GM23248 (cell line): ENCODE results near the gene GATAD2B. TPM values are rescaled to one million over a fixed set of nuclear protein-coding genes. Genes with fewer than 3 reads are reported as not detected.
A peak's percentile ranks its signal among the peaks of the same experiment; 100 is the strongest.

Experiments
- DNase-seq: peaks from one replicate; pipeline ENCODE4 v3.0.0-alpha.2; 2015
- H2AFZ ChIP-seq: fragments of 200-600 bp; sonication (generic); 2 replicates; pipeline ENCODE4 v1.6.1; 2016; ENCODE audit warnings: antibody characterized with exemption
- H3F3A ChIP-seq: fragments of 200-600 bp; sonication (generic); 2 replicates; pipeline ENCODE4 v1.6.1; 2016; ENCODE audit warnings: mild to moderate bottlenecking, antibody characterized with exemption, mixed run types; ENCODE audit not compliant: insufficient read depth
- H3K27ac ChIP-seq: fragments of 200-600 bp; sonication (generic); 2 replicates; pipeline ENCODE4 v1.5.1; 2016; ENCODE audit warnings: mild to moderate bottlenecking
- H3K27me3 ChIP-seq: fragments of 200-600 bp; sonication (generic); replicated peaks from 2 replicates; pipeline ENCODE4 v1.6.1; 2016; ENCODE audit warnings: mild to moderate bottlenecking; ENCODE audit not compliant: insufficient read depth
- H3K36me3 ChIP-seq: fragments of 200-600 bp; sonication (generic); 2 replicates; pipeline ENCODE4 v1.6.1; 2016; ENCODE audit warnings: low read depth, mild to moderate bottlenecking
- H3K4me1 ChIP-seq: fragments of 200-600 bp; sonication (generic); 2 replicates; pipeline ENCODE4 v1.6.1; 2016; ENCODE audit warnings: mild to moderate bottlenecking; ENCODE audit not compliant: insufficient read depth
- H3K4me2 ChIP-seq: fragments of 200-600 bp; sonication (generic); one replicate; pipeline ENCODE4 v1.6.1; 2016; ENCODE audit warnings: mild to moderate bottlenecking; ENCODE audit not compliant: unreplicated experiment
- H3K4me3 ChIP-seq: fragments of 200-600 bp; sonication (generic); 2 replicates; pipeline ENCODE4 v1.5.1; 2016; ENCODE audit warnings: mild to moderate bottlenecking
- H3K79me2 ChIP-seq: fragments of 200-600 bp; sonication (generic); 2 replicates; pipeline ENCODE4 v1.6.1; 2016; ENCODE audit warnings: mild to moderate bottlenecking; ENCODE audit not compliant: insufficient read depth
- H3K9ac ChIP-seq: fragments of 200-600 bp; sonication (generic); 2 replicates; pipeline ENCODE4 v1.6.1; 2016; ENCODE audit warnings: mild to moderate bottlenecking
- H3K9me2 ChIP-seq: fragments of 200-600 bp; sonication (generic); 2 replicates; pipeline ENCODE4 v1.6.1; 2016; ENCODE audit warnings: mixed run types, mild to moderate bottlenecking, moderate library complexity; ENCODE audit not compliant: insufficient read depth
- H3K9me3 ChIP-seq: fragments of 200-600 bp; sonication (generic); one replicate; pipeline ENCODE4 v1.6.1; 2017; ENCODE audit warnings: low read depth
- H4K20me1 ChIP-seq: fragments of 200-600 bp; sonication (generic); 2 replicates; pipeline ENCODE4 v1.6.0; 2016; ENCODE audit not compliant: insufficient read depth
- EZH2 ChIP-seq: fragments of 200-600 bp; sonication (generic); IDR thresholded peaks from 2 replicates; pipeline ENCODE4 v1.6.1; 2018; ENCODE audit warnings: antibody characterized with exemption, mild to moderate bottlenecking; ENCODE audit not compliant: insufficient read depth, poor library complexity, severe bottlenecking
- EZH2phosphoT487 ChIP-seq: fragments of 200-600 bp; sonication (generic); IDR thresholded peaks from 2 replicates; pipeline ENCODE4 v1.6.1; 2018; ENCODE audit warnings: antibody characterized with exemption, moderate library complexity, mild to moderate bottlenecking, low read depth; ENCODE audit not compliant: insufficient read depth
- WGBS, 2 experiments: methylation state at CpG; one replicate each; pipeline ENCODE4 v1.1.6; 2015 to 2017; ENCODE audit warnings: low lambda C conversion rate in 2 of 2, low coverage in 1 of 2; ENCODE audit errors: missing lambda C conversion rate in 2 of 2; 5-methylcytosine and 5-hydroxymethylcytosine counted together
- in situ Hi-C: fragments of 300-500 bp; cut with MboI; formaldehyde crosslinking; loops from 2 replicates; pipeline ENCODE4 v1.15.0; 2020
- polyA plus RNA-seq: library from polyadenylated mRNA; unstranded; fragments of >200 nt; fragmentation: Nextera tagmentation; extraction: Ambion mirVana; gene quantifications from 2 replicates; pipeline ENCODE4 v1.2.1, GENCODE V29; 2016
- total RNA-seq: library from RNA; depleted of rRNA; stranded (reverse); fragments of >200 nt; shearing (Covaris generic); gene quantifications from 2 replicates; pipeline ENCODE4 v1.2.3, GENCODE V29; 2014

GATAD2B gene
- total and polyA plus RNA-seq, 2 experiments from 2014 or later: 3.3 to 3.9 TPM

GRCh38 chr1:153816283-153816889, 106.4 kb downstream of the GATAD2B start:
- H3K4me2 ChIP-seq: no peak overlapping the region
- H2AFZ ChIP-seq: no peak overlapping the region
- H3K9ac ChIP-seq: no peak overlapping the region
- in situ Hi-C loops: loop anchor here (10.0 kb wide), 1 partner anchor 168 kb away; the partner anchor contains the start of gene RAB13
- no peaks in the 10 kb centered on the region for H3K4me1 ChIP-seq
- WGBS, 2 experiments: 75 to 77% methylated on average over 13 of the region's 13 CpGs
- H3K27me3 ChIP-seq: no peaks in the 10 kb centered on the region
- no peak for DNase-seq
- no peaks in the 10 kb centered on the region for H3F3A ChIP-seq
- no peak overlapping the region for H3K4me3 ChIP-seq
- peaks cover 11% of the 10 kb centered on the region for H3K79me2 ChIP-seq
- no peaks in the 10 kb centered on the region for H3K9me2 ChIP-seq
- H4K20me1 ChIP-seq: no peaks in the 10 kb centered on the region
- no peaks in the 10 kb centered on the region for H3K9me3 ChIP-seq
- TF ChIP-seq EZH2 (no peak), EZH2phosphoT487 (no peak)
- H3K36me3 ChIP-seq: peaks cover 51% of the 10 kb centered on the region
- H3K27ac ChIP-seq: no peak overlapping the region

DNA sequence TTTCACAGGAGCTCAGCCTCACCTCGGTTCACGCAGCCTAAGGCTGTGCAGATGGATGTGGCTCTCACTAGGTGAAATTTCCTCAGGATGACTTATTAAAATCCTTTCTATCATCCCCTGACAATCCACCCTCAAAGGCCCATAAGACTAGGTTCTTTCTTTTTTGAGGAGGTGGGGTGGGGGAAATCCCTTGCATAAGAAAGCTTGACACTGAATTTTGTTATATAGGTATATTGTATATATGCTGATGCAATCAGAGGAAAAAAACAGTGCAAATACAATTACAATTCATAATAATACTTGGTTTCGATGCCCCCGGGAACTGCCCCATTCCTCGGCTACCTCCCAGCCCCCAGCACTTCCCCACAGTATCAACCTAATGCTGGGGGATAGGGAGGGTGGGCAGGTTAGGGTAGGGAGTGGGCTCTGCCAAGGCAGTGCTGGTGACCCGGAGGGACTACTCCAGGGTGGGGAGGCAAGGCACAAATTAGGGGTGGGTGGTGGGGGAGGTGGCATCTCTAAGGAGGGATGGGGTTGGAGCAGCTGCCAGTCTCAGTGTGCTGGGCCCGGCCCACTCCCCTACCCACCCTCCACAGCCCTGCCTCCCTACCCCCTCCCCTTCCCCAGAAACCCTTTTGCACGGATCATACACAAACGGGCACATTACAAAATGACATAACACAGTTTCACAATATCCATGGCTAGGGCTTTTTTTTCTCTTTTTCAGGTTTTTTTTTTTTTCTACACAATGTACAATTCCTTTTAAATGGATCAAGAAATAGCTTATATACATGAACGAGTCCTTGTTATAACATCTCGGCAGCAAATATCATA, 116.7 kb downstream of the GATAD2B start:
- Histone ChIP-seq H4K20me1 (no peaks in the 10 kb centered on the region), H3K27me3 (no peaks in the 10 kb centered on the region), H3F3A (no peaks in the 10 kb centered on the region), H3K9me2 (no peaks in the 10 kb centered on the region), H3K9ac (peak overlapping the region; percentile 53; the same call in 1 of the 2 replicates), H3K4me2 (no peak overlapping the region), H3K9me3 (no peaks in the 10 kb centered on the region), H2AFZ (no peak overlapping the region), H3K27ac (peak overlapping the region; percentile 77), H3K36me3 (peaks cover 1% of the 10 kb centered on the region; the same call in 1 of the 2 replicates), H3K4me3 (no peak overlapping the region), H3K79me2 (no peaks in the 10 kb centered on the region), H3K4me1 (peaks cover 11% of the 10 kb centered on the region)
- DNase-seq: peak; percentile 30
- WGBS, 2 experiments: 67 to 74% methylated on average over 9 to 11 of the region's 11 CpGs
- in situ Hi-C loops: no loop called here
- TF ChIP-seq EZH2 (no peak), EZH2phosphoT487 (no peak)

- H4K20me1 ChIP-seq: no peaks in the 10 kb centered on the region
- H3K27ac ChIP-seq: peak overlapping the region; percentile 77
- no peaks in the 10 kb centered on the region for H3K9me2 ChIP-seq
- in situ Hi-C loops: no loop called here
- H3K4me3 ChIP-seq: no peak overlapping the region
- H3K9ac ChIP-seq: peak overlapping the region; percentile 53; the same call in 1 of the 2 replicates
- TF ChIP-seq EZH2 (no peak), EZH2phosphoT487 (no peak)
- H2AFZ ChIP-seq: no peak overlapping the region
- no peaks in the 10 kb centered on the region for H3K27me3 ChIP-seq
- peaks cover 11% of the 10 kb centered on the region for H3K4me1 ChIP-seq
- DNase-seq: peak; percentile 96
- WGBS, 2 experiments: 44 to 52% methylated on average over 5 of the region's 5 CpGs
- no peaks in the 10 kb centered on the region for H3K9me3 ChIP-seq
- H3K79me2 ChIP-seq: no peaks in the 10 kb centered on the region
- H3K36me3 ChIP-seq: no peaks in the 10 kb centered on the region
- no peak overlapping the region for H3K4me2 ChIP-seq
- H3F3A ChIP-seq: no peaks in the 10 kb centered on the region
These were observed 117.6 kb downstream of the GATAD2B start for GRCh38 chr1:153805042-153805745.

- H3K4me3 ChIP-seq: no peak overlapping the region
- no peaks in the 10 kb centered on the region for H3F3A ChIP-seq
- peaks cover 11% of the 10 kb centered on the region for H3K4me1 ChIP-seq
- DNase-seq: no peak
- no peak overlapping the region for H3K4me2 ChIP-seq
- H3K79me2 ChIP-seq: no peaks in the 10 kb centered on the region
- H3K9me3 ChIP-seq: no peaks in the 10 kb centered on the region
- in situ Hi-C loops: no loop called here
- no peaks in the 10 kb centered on the region for H4K20me1 ChIP-seq
- TF ChIP-seq EZH2 (no peak), EZH2phosphoT487 (no peak)
- WGBS, 2 experiments: 64 to 83% methylated on average over 2 of the region's 2 CpGs
- H3K36me3 ChIP-seq: no peaks in the 10 kb centered on the region
- H2AFZ ChIP-seq: no peak overlapping the region
- H3K27ac ChIP-seq: no peak overlapping the region
- H3K27me3 ChIP-seq: no peaks in the 10 kb centered on the region
- H3K9me2 ChIP-seq: no peaks in the 10 kb centered on the region
- no peak overlapping the region for H3K9ac ChIP-seq
These were observed 118.7 kb downstream of the GATAD2B start for GRCh38 chr1:153804112-153804511.
